GM21825 (cell line): ENCODE results near the gene TP53RK.

Source experiments
- ATAC-seq: cut with Tn5 transposase; IDR thresholded peaks from one replicate; pipeline ENCODE4 v1.9.1; 2021; ENCODE audit warnings: mild to moderate bottlenecking, moderate library complexity; ENCODE audit not compliant: unreplicated experiment

Gene TP53RK

DNA sequence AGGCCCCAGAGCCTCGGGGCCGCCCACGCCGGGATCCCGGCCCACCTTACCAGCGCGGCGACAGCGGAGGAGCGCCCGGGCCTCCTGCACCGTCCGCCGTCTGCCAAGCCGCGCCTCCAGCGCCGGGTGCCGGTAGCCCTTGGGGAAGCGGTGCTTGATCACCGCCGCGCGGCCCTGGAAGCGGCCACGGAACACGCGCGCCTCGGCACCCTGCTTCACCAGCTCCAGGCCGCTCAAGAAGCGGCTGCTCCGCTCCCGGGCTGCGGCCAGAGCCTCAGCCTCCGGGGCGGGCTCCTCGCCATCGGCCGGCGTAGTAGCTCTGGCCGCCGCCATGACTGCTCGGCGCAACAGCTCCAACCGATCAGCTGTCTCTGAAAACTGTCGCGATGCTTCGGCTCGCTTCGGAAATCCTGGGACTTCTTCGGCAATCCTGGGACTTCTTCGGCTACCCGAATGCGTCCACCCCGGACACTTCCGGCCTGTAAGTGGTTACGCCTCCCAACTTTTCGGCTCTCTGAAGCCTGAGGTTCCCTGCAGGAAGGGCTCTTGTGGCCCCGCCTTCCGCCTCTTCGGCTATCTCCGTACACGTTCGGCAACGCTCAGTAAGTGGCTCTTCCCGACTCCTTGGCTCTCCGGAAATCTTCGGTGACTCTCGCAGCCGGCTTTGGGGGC, at the start of gene TP53RK:
TSS of gene TP53RK (minus strand) at position 363 of the 672 bp plus-strand sequence. CDS start at position 333, 30 bp downstream.
- peak; percentile 84 for ATAC-seq

DNA sequence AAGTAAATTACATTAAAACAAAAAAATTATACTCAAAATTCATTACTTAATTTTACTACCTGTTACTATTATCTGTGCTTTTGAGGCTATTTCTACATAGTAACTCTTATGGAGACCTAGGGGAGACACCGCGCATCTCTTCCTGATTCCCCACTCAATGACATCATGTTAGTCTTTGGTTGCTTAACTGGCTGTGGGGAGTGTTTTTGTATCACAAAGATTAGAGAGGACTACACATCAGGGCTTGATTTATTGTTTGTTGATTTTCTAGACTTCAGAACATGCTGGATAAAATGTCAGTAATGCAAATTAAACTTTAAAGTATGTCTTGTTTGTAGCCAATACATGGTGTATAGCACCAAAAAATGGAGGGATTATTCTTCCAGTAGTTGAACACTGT, 46.2 kb upstream of the TP53RK start:
- ATAC-seq = no peak

DNA sequence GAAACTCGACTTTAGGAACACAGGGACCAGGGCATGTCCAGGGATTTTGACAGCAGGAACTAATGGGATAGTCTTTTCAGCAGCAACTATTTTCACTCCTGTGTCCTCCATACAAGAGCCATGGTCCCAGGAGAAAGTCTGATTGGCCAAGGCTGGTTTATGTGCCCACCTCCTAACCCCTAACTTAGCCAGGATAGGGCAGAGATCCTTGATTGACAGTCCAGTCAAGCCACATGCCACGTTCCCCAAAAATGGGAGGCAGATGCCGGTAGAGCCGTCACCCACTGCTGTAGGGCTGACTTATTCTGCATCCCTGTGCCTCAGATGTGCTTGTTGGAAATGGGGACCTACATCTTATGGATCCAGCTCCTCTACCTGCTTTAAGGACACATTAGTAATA, 42.5 kb upstream of the TP53RK start:
- ATAC-seq = no peak

DNA sequence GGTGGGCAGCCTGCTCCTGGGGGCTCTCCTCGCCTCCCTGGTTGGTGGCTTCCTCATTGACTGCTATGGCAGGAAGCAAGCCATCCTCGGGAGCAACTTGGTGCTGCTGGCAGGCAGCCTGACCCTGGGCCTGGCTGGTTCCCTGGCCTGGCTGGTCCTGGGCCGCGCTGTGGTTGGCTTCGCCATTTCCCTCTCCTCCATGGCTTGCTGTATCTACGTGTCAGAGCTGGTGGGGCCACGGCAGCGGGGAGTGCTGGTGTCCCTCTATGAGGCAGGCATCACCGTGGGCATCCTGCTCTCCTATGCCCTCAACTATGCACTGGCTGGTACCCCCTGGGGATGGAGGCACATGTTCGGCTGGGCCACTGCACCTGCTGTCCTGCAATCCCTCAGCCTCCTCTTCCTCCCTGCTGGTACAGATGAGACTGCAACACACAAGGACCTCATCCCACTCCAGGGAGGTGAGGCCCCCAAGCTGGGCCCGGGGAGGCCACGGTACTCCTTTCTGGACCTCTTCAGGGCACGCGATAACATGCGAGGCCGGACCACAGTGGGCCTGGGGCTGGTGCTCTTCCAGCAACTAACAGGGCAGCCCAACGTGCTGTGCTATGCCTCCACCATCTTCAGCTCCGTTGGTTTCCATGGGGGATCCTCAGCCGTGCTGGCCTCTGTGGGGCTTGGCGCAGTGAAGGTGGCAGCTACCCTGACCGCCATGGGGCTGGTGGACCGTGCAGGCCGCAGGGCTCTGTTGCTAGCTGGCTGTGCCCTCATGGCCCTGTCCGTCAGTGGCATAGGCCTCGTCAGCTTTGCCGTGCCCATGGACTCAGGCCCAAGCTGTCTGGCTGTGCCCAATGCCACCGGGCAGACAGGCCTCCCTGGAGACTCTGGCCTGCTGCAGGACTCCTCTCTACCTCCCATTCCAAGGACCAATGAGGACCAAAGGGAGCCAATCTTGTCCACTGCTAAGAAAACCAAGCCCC, 36.2 kb upstream of the TP53RK start:
- no peak for ATAC-seq

DNA sequence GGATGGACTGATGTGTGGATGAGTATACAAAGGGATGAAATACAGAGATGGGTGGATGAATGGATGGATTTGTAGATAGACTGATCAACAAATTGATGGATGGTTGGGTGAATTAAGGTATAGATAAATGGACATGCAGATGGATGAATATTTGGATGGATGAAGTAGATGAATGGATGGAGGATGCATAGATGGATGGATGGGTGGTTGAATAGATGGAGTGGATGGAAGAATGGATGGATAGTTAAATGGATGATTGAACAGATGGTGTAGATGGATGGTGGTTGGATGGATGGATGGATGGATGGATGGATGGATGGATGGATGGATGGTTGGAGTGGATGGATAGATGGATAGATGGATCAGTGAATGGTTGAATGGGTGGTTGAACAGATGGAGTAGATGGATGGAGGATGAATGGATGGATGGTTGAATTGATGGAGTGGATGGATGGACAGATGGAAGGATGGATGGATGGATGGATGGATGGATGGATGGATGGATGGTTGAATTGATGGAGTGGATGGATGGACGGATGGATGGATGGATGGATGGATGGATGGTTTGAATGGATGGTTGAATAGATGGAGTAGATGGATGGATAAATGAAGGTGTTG, 35.2 kb upstream of the TP53RK start:
- no peak for ATAC-seq

DNA sequence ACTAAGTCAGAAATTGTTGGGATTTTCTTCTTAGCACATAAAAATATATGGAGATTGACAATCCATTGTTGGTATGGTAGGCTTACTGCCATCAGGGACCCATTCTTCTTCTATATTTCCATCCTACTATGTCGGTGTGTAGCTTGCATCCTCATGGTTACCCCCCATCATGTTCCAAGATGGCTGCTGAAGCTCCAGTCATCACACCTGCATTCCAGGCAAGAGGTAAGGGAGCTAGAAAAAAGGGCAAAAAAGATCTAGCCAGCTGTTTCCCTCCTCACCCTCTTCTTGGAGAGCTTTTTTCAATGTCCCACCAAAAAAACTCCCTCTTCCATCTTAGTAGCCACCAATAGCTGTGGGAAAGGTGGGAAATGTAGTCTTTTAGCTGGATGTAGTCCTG, 33.8 kb upstream of the TP53RK start:
- no peak for ATAC-seq

DNA sequence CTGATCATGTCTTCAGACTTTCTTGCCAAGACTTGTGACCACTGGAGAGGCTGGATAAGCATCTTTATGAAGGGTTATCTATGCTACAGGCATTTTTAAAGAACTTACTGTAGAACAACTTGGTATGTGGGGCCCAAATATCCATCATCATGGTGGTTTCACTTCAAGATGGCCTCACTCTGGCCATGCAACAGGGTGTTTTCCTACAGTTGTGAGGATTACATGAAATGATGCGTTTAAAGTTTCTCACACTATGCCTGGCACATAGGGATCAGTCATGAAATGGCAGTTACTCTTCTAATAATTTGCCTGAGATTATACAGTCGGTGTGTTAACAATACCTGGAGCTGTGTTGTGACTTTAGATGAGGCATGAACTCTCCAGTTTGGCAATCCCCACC, 33.2 kb upstream of the TP53RK start:
- ATAC-seq = no peak

DNA sequence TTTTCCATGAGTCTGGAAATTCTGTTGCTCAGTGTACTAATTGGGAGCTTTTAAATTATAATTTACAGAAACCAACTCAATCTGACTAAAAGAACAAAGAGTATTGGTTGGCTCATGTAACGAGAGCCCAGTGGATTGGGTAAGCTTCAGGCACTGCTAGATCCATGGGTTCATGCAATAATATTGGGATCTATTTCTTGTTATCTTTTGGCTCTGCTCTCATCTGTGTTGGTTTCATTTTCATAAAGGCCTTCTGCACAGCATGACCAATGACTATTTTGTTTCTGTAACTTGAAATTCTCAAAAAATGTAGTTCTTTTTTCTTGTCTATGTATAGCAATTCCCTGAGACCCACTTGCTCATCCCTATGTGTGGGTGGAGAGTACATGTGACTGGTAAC, 32.2 kb upstream of the TP53RK start:
- ATAC-seq = no peak

DNA sequence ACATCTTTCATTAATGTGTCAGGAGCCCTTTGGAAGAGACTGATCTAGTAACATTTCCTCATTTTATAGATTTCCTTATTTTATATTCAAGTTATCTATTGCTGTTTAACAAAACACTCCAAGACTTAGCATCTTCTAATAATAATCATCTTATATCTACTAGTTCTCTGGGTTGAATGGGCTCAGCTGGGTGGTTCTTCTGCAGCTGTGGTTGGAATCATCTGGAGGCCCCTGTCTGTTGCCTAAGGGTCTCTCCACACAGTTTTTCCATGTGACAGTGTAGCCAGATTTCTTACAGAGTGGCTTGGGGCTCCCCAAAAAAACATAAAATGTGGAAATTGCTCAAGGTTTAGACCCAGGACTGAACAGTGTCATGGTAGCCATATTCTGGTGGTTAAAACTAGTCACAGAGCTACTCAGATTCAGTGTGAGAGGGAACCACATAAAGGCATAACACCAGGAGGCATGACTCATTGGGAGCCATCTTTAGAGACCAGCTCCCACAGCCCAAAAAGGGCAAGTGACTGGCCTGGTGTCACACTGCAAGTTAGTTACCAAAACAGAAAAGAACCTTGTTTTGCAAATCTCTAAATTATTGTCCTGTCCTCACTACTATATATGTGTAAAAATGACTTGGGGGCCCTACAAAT, 31.7 kb upstream of the TP53RK start:
- no peak for ATAC-seq

DNA sequence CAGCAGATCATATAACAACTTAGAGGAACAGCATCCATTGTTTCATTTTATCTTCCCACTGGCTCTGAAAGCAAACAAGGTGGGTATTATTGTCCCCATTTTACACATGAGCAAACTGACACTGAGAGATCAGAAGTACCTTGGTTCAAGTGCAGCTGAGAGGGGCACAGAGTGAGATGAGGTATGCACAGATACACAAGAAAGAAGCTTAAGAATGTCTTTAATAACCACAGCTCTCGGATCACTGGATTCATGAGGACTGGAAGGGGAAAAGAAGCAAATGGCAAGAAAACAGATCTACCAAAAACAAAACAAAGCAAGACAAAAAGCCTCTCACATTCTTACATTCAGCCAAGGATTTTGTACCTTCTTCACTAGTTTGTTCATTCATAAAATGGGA, 30.8 kb upstream of the TP53RK start:
- no peak for ATAC-seq

DNA sequence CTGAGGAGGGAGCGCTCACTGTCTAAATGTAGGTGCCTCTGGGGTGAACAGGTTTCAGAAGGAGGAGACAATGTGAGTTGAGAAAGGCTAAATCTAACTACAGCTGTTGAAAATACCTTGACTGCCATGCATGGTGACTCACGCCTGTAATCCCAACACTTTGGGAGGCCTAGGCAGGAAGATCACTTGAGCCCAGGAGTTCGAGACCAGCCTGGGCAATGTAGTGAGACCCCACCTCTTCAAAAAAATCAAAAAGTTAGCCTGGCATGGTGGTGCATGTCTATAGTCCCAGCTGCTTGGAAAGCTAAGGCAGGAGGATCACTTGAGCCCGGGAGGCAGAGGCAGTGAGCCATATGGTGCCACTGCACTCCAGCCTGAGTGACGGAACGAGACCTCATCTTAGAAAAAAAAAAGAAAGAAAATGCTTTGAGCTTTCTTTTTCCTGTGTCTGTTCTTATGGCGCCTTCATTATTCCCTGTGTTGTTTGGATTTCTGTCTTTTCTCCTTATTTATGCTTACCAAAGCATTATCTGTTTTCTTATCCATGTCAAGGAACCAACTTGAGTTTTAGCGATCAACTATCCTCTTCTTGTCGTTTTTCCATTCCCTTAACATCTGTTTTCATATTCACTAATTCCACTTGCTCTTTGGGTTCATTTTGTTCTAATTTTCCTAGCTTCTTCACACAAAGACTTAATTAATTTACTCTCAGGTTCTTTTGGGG, 28.7 kb upstream of the TP53RK start:
- ATAC-seq = no peak

DNA sequence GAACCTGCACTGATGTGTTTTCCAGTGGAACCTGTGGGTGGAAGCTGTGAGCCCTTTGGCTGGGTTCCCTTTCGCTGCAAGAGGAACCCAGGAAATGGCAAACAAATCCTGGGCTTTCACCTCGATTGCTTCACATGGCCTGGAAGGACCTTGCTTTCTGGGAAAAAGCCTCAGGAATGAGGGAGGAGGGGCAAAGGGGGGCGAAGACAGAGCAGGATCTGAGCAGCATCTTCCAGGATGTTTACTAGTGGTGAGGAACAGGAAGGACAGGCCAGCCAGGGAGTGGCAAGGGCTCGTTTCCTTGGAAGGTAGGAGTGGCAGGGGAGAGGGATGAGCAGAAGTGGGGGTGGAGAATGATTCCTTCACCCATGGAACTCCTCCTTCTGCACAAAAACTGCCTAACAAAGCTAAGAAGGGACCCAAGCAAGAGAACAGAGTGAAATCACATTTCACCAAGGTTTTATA, 26.1 kb upstream of the TP53RK start:
- ATAC-seq = no peak

DNA sequence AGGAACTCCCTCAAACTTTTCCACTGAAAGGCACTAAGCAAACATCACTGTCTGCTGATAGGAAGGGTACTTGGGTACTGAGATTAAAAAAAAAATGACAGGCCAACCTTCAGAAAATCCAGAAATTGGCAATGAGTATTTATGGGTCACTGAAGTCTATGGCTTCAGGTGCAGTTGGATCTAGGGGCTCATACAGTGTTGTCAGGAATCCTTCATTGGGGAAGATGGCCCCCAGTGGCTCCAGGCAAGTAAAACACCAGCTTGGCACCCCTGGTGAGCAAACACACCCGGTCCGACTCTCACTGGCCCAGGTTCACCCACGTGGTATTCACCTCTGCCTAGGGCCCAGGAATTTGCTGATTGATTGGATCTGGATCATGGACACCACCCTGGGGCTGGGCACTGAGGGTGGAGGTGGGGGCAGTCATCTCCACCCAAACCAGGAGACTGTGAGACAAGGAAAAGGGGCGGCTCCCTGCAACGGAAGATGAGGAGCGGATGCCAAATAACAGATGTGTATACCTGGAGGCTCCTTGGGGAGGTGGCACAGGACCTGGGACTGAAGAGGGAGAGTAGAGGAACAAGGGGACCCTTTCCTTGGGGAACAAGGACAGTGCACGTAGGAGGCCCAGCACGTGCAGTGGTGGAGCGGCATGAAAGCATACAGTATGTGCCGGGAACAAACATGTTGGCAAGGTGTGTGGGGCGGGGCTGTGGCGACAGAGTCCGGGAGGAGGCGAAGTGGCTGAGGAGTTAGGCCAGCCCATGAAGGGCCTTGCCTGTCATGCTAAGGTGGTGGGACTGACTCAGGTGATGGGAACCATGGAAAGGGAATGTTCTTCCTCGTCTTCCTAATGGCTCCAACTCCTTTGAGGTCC, 25.0 kb upstream of the TP53RK start:
- no peak for ATAC-seq

DNA sequence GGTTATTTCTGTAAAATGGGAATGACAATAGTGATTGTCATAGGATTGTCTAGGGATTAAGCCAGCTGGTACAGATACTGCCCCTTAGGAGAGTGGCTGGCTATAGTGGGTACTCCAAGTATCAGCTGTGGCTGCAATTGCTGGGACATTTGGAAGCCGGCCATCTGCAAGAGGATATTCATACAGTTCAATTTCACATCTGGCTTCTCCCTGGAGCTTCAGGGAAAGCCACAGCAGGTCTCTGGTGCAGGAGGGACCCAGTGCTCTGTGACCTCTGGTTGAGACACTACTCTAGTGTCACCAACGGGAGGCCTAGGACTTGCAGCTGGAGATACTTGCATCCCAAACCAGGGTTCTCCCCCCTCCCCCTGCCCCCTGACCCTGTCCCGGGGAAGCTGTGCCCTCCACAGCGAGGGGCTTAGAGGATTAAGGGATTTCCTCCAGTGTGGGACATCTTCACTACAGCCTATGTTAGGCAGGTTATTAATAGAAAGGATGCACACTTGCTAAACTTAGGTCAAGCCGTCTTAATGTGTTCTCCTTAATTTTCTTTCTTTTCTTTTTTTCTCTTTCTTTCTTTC, 22.9 kb upstream of the TP53RK start:
- ATAC-seq = no peak

DNA sequence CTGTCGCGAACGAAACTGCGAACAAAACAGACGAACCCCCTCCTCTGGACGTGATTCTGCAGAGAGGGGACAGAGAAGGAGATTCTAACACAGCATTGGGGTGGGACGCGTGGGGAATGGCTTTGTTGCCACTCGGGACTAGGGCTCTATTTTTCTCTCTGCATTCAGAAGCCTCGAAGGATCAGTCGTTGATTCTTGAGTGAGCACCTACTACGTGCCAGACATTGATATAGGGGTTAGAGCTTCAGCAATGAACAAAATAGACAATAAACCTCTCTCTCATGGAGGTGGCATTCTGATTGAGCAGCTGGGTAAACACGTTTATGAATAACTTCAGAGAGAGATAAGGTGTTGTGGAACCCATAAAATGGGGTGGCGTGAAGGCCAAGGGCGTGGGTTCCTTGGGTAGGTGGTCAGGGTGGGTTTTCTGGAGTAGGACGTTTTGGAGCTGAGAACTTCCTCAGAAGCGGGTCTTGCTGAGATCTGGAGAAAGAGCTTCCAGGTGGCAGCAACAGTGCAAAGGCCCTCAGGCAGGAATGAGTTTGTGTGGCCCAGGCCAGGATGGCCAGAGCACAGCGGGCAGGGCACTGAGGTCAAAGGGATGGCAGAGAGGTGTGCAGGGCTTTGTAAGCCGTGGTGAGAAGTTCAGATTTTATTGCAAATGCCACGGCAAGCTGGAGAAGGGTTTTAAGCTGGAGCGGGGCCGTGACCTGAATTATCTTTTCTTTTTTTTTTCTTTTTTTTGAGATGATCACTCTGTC, 21.1 kb upstream of the TP53RK start:
- no peak for ATAC-seq

DNA sequence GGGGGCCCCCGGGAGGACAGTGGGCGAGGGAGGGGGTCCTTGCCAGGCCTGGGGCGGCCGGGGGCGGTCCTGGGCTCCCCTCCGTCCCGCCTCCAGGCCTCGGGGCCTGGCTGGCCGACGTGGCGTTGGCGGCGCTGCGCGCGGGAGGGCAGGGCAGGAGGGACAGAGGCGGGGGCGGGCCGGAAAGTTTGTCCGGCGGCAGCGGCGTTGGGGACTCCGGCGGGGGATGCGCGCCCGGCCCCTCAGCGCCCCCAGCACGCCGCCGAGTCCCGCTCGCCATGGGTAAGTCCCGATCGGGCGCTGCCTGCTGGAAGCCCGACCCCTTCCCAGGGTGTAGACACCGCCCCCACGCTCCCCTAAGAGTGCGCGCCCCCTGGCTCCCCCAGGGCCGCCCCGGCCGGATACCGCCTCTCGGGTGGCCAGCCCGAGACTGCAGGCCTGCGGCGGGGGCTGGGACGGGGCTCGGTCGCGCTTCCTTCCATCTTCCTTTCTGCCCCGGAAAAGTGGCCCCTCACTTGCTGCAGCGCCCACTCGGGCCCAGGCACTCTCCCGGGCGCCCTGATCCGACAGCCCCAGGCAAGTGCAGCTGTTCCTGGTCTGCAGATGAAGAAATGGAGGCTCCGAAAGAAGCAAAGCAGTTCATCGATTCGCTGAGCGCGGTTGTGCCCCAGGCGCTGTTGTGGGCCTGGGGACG, 20.4 kb upstream of the TP53RK start, which contains the start of gene SLC2A10:
TSS of gene SLC2A10 (plus strand) at position 191 of the 694 bp plus-strand sequence. CDS start at position 279, 88 bp downstream.
- ATAC-seq = no peak

DNA sequence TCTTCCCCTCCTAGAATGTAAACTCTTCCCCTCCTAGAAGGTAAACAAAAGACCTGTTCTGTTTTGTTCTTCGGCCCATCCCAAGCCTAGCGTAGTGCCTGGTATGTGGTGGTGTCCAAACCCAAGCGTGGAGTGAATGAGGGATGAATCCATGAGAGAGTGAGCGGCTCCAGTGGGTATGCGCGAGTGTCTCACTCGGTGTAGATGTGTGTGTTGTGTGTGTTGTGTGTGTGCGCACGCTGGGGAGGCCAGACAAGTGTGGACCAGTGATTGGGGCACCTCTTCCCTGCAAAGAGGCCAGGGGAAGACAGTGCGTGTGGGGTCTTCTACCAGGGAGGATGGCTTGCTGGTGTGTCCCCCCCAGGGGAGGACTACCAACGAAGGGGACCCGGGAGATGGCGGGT, 19.8 kb upstream of the TP53RK start:
- ATAC-seq = no peak
